OCI-LY3 (cell line): Measurements from ENCODE around the gene MED12L.

Experiments used
- H2AFZ ChIP-seq: fragments of 200-600, 300-600 bp; shearing (Covaris generic); 2 replicates; pipeline ENCODE4 v1.6.0; 2014; ENCODE audit warnings: antibody characterized with exemption, low read depth, low read length
- H3K27ac ChIP-seq: fragments of 200-600, 300-600 bp; sonication (generic); 2 replicates; pipeline ENCODE4 v1.5.1; 2014; ENCODE audit warnings: mild to moderate bottlenecking, low read length, moderate library complexity, mixed read lengths
- H3K27me3 ChIP-seq: fragments of 200-600, 300-600 bp; sonication (generic); 2 replicates; pipeline ENCODE4 v1.6.1; 2014; ENCODE audit warnings: low read depth, low read length, mixed read lengths
- H3K36me3 ChIP-seq: fragments of 200-600, 300-600 bp; sonication (generic); replicated peaks from 2 replicates; pipeline ENCODE3; 2014; ENCODE audit warnings: low read depth, low read length, mixed read lengths
- H3K4me1 ChIP-seq: fragments of 300-600, 200-600 bp; sonication (generic); 2 replicates; pipeline ENCODE4 v1.6.1; 2014; ENCODE audit warnings: low read length, mixed read lengths
- H3K4me2 ChIP-seq: fragments of 200-600, 300-600 bp; sonication (generic); 2 replicates; pipeline ENCODE4 v1.6.1; 2014; ENCODE audit warnings: low read length, mixed read lengths
- H3K4me3 ChIP-seq: fragments of 300-600, 200-600 bp; sonication (generic); 2 replicates; pipeline ENCODE4 v1.5.1; 2014; ENCODE audit warnings: antibody characterized with exemption, mild to moderate bottlenecking, low read length, moderate library complexity
- H3K79me2 ChIP-seq: fragments of 300-600, 200-600 bp; shearing (Covaris generic); 2 replicates; pipeline ENCODE4 v1.6.1; 2014; ENCODE audit warnings: mild to moderate bottlenecking, low read length, mixed read lengths
- H3K9ac ChIP-seq: fragments of 300-600, 200-600 bp; shearing (Covaris generic); 2 replicates; pipeline ENCODE4 v1.6.0; 2014; ENCODE audit warnings: mild to moderate bottlenecking, low read length, moderate library complexity
- H3K9me3 ChIP-seq: fragments of 200-600, 300-600 bp; shearing (Covaris generic); 2 replicates; pipeline ENCODE4 v1.6.1; 2014; ENCODE audit warnings: low read length, mixed read lengths; ENCODE audit not compliant: insufficient read depth
- H4K20me1 ChIP-seq: fragments of 200-600, 300-600 bp; sonication (generic); 2 replicates; pipeline ENCODE4 v1.6.1; 2016; ENCODE audit warnings: low read length, mixed read lengths; ENCODE audit not compliant: insufficient read depth
- EZH2phosphoT487 ChIP-seq: fragments of 200-600 bp; shearing (Covaris generic); IDR thresholded peaks from 2 replicates; pipeline ENCODE4 v1.6.1; 2018; ENCODE audit warnings: antibody characterized with exemption, mixed run types, low read depth
- TF ChIP-seq, protein P1 (sequence below): fragments of 200-600, 300-600 bp; sonication (generic); IDR thresholded peaks from 2 replicates; pipeline ENCODE4 v1.5.1; 2014; ENCODE audit warnings: antibody characterized with exemption, low read length, low read depth

MED12L gene

DNA sequence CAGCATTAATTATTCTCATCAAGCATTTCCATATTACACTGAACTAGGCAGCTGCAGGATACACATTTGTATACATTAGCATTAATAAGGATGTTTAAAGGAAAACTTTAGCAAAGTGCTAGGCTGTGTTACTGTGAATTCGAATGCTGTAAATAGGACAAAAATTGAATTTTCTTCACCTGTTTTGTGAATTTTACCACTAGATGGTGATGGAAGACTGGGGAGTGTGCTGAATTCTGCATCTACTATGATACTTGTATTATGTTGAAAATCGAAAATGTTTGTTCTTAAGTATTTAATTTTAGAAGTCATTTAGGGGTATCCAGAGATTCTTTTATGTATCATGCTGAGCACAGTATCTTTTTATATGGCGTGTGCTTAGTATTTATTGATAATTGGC is 205.2 kb downstream of the MED12L start:
- H4K20me1 ChIP-seq: no peaks in the 10 kb centered on the region
- H3K4me3 ChIP-seq: no peak overlapping the region
- no peak overlapping the region for H2AFZ ChIP-seq
- TF ChIP-seq, protein P1, sequence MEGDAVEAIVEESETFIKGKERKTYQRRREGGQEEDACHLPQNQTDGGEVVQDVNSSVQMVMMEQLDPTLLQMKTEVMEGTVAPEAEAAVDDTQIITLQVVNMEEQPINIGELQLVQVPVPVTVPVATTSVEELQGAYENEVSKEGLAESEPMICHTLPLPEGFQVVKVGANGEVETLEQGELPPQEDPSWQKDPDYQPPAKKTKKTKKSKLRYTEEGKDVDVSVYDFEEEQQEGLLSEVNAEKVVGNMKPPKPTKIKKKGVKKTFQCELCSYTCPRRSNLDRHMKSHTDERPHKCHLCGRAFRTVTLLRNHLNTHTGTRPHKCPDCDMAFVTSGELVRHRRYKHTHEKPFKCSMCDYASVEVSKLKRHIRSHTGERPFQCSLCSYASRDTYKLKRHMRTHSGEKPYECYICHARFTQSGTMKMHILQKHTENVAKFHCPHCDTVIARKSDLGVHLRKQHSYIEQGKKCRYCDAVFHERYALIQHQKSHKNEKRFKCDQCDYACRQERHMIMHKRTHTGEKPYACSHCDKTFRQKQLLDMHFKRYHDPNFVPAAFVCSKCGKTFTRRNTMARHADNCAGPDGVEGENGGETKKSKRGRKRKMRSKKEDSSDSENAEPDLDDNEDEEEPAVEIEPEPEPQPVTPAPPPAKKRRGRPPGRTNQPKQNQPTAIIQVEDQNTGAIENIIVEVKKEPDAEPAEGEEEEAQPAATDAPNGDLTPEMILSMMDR: peak; percentile 70
- no peak for TF ChIP-seq EZH2phosphoT487
- H3K4me2 ChIP-seq: no peak overlapping the region
- H3K9me3 ChIP-seq: no peaks in the 10 kb centered on the region
- H3K27ac ChIP-seq: no peak overlapping the region
- H3K27me3 ChIP-seq: no peaks in the 10 kb centered on the region
- H3K79me2 ChIP-seq: no peaks in the 10 kb centered on the region
- no peak overlapping the region for H3K9ac ChIP-seq
- peaks cover 12% of the 10 kb centered on the region for H3K4me1 ChIP-seq
- no peaks in the 10 kb centered on the region for H3K36me3 ChIP-seq

DNA sequence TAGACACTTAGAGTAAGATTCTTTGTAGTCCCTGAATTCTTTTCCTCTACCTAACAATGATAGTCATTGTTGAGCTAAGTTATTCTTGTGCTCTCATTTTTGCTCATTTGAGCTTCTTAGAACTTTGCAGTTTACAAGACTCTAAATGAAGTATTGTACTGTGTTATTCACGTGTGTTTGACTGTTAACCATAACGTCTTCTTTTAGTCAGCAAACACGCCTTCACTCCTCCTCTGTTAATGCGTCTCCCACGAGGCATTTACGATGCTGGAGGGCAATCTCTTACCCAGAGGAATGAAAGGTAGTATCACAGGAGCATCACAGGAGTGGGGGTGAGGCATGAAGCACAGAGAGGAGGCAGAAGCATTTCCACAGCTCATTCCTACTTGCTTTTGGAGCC is 207.7 kb downstream of the MED12L start:
- Histone ChIP-seq H3K4me2 (no peak overlapping the region), H4K20me1 (no peaks in the 10 kb centered on the region), H3K9me3 (no peaks in the 10 kb centered on the region), H3K36me3 (no peaks in the 10 kb centered on the region), H3K79me2 (no peaks in the 10 kb centered on the region), H3K4me3 (no peak overlapping the region), H3K27ac (no peak overlapping the region), H3K27me3 (no peaks in the 10 kb centered on the region), H3K4me1 (peaks cover 12% of the 10 kb centered on the region), H3K9ac (no peak overlapping the region), H2AFZ (no peak overlapping the region)
- no peak for TF ChIP-seq EZH2phosphoT487
- TF ChIP-seq, protein P1: no peak

DNA sequence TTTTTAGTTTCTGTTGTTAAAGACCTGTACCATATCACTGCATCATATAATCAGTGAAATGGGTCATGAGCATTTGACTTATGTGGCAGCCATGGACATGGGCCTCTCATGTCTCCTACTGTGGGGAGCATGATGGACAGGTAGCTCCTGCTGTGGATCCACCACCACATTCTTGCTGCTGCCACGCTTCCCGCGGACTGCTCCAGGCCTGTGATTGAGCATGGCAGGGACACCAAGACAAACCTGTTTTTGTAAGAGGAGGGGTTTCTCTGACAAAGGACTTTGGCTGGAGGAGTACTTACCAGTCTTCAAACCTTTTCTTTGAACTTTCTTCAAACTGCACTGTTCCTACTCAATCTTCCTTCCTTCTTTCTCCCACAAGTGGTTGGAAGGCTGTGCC is 210.8 kb downstream of the MED12L start:
- Histone ChIP-seq H3K27me3 (no peaks in the 10 kb centered on the region), H3K9me3 (no peaks in the 10 kb centered on the region), H2AFZ (no peak overlapping the region), H3K36me3 (no peaks in the 10 kb centered on the region), H3K4me2 (no peak overlapping the region), H3K79me2 (no peaks in the 10 kb centered on the region), H3K4me3 (no peak overlapping the region), H3K27ac (no peak overlapping the region), H3K4me1 (no peaks in the 10 kb centered on the region), H3K9ac (no peak overlapping the region), H4K20me1 (no peaks in the 10 kb centered on the region)
- TF ChIP-seq, protein P1: no peak

DNA sequence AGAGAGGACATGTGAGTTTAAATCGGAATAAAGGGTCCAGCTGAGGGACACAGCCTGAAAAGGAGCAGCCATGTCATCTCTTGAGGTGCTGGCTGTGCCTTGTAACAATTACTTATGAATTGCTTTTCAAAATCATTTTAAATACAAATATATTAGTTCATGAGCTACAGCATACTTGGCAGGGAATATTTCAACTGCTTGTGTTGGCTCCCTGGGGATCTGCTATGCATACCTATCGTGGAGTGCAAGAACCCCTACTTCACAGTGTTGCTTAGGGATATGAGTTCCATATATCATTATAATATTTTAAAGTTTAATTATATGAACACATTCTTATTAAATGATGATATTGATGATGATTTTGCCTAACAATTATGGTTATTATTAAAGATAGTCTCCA is 212.0 kb downstream of the MED12L start:
- TF ChIP-seq, protein P1: no peak
- TF ChIP-seq EZH2phosphoT487: no peak
- no peak overlapping the region for H3K27ac ChIP-seq
- no peaks in the 10 kb centered on the region for H3K36me3 ChIP-seq
- H4K20me1 ChIP-seq: no peaks in the 10 kb centered on the region
- H3K9me3 ChIP-seq: no peaks in the 10 kb centered on the region
- H3K9ac ChIP-seq: no peak overlapping the region
- no peak overlapping the region for H3K4me3 ChIP-seq
- no peak overlapping the region for H3K4me2 ChIP-seq
- H3K79me2 ChIP-seq: no peaks in the 10 kb centered on the region
- H2AFZ ChIP-seq: no peak overlapping the region
- H3K4me1 ChIP-seq: no peaks in the 10 kb centered on the region
- no peaks in the 10 kb centered on the region for H3K27me3 ChIP-seq
